ENCODE measurements around the gene SRMS.

The SRMS gene

DNA sequence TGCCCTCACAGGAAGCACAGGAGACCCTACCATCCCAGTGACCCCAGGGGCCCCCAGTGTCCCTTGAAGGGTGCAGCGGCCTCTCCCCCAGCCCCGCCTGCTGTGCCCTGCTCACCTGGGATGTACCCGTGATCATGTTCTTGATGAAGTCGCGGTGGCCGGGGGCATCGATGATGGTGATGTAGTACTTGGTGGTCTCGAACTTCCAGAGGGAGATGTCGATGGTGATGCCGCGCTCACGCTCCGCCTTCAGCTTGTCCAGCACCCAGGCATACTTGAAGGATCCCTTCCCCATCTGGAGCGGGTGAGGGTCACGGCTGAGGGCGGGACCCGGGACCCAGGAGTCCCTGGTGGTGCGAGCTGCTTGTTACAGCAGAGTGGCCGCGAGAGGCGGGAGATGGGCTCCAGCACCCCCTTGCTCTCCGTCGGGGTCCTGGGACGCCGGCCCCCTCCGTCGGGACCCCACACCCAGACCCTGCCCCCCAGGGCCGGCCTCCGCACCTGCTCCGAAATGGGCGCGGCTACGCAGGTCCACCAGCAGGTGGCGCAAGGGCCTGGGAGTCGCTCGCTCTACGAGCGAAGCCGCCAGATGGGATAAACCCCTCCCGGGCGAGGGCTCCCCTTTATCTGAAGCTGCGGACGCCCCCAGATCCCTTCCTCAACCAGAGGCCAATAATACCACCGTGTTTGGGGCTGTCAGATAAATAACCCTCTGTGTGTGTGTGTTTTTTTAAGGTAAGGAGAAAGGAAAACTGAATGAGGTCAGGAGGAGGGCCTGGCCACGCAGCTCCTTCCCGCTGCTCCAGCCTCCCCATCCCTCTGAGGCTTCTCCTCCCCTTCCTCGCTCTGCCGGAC, 51.6 kb downstream of the SRMS start:
- Histone ChIP-seq H3K36me3 (replicated peaks; ENCODE audit: low read depth, low read length) (no peaks in the 10 kb centered on the region), H3K4me3 (ENCODE audit: low read length) (peak overlapping the region; percentile 45), H3K27ac (ENCODE audit: low read length) (no peak overlapping the region), H2AFZ (ENCODE audit: low read depth, low read length) (no peak overlapping the region), H3K4me1 (ENCODE audit: low read length) (no peaks in the 10 kb centered on the region), H3K4me2 (ENCODE audit: low read length) (peak overlapping the region; percentile 67), H3K9me3 (ENCODE audit: insufficient read depth, low read length) (no peaks in the 10 kb centered on the region), H4K20me1 (ENCODE audit: insufficient read depth, low read length) (no peaks in the 10 kb centered on the region), H3K27me3 (ENCODE audit: low read depth, low read length) (no peaks in the 10 kb centered on the region), H3K9ac (ENCODE audit: low read length) (no peak overlapping the region), H3K79me2 (ENCODE audit: low read length) (no peaks in the 10 kb centered on the region)
- TF ChIP-seq, protein P1, sequence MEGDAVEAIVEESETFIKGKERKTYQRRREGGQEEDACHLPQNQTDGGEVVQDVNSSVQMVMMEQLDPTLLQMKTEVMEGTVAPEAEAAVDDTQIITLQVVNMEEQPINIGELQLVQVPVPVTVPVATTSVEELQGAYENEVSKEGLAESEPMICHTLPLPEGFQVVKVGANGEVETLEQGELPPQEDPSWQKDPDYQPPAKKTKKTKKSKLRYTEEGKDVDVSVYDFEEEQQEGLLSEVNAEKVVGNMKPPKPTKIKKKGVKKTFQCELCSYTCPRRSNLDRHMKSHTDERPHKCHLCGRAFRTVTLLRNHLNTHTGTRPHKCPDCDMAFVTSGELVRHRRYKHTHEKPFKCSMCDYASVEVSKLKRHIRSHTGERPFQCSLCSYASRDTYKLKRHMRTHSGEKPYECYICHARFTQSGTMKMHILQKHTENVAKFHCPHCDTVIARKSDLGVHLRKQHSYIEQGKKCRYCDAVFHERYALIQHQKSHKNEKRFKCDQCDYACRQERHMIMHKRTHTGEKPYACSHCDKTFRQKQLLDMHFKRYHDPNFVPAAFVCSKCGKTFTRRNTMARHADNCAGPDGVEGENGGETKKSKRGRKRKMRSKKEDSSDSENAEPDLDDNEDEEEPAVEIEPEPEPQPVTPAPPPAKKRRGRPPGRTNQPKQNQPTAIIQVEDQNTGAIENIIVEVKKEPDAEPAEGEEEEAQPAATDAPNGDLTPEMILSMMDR (IDR thresholded peaks at IDR 0.05; ENCODE audit: low read depth, low read length), result peak; percentile 91
- TF ChIP-seq EZH2phosphoT487 (IDR thresholded peaks at IDR 0.05; ENCODE audit: low read depth), result no peak

DNA sequence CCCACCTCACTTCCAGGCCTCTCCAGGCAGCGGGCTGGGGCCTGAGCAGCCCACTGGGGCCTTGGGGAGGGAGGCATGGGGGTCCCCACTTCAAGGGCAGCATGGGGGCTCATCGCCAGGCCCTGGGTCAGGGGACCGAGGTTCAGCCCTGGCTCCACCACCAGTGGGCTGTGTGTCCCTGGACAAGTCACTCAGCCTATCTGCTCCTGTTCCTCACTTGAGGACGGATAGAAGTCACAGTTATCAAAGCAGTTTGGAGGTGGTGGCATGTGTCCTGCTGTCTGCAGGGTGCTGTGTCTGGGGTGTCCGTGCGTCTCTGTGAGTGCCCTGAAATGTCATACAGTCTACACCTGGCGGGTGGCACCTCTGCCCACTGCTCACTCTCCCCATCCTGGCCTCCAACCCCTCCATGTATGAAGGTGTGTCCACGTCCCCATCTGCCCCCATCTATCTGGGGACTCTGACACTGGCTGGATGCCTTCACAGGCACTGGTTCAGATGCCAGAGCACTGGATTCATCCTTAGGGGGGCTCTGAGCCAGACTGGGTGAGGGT, 52.3 kb downstream of the SRMS start:
- Histone ChIP-seq H3K27ac (ENCODE audit: low read length) (no peak overlapping the region), H3K4me3 (ENCODE audit: low read length) (no peak overlapping the region), H3K79me2 (ENCODE audit: low read length) (no peaks in the 10 kb centered on the region), H3K9me3 (ENCODE audit: insufficient read depth, low read length) (no peaks in the 10 kb centered on the region), H2AFZ (ENCODE audit: low read depth, low read length) (no peak overlapping the region), H3K9ac (ENCODE audit: low read length) (no peak overlapping the region), H4K20me1 (ENCODE audit: insufficient read depth, low read length) (no peaks in the 10 kb centered on the region), H3K27me3 (ENCODE audit: low read depth, low read length) (no peaks in the 10 kb centered on the region), H3K36me3 (replicated peaks; ENCODE audit: low read depth, low read length) (no peaks in the 10 kb centered on the region), H3K4me1 (ENCODE audit: low read length) (no peaks in the 10 kb centered on the region), H3K4me2 (ENCODE audit: low read length) (no peak overlapping the region)
- TF ChIP-seq, protein P1 (IDR thresholded peaks at IDR 0.05; ENCODE audit: low read depth, low read length), result no peak
- TF ChIP-seq EZH2phosphoT487 (IDR thresholded peaks at IDR 0.05; ENCODE audit: low read depth), result no peak

DNA sequence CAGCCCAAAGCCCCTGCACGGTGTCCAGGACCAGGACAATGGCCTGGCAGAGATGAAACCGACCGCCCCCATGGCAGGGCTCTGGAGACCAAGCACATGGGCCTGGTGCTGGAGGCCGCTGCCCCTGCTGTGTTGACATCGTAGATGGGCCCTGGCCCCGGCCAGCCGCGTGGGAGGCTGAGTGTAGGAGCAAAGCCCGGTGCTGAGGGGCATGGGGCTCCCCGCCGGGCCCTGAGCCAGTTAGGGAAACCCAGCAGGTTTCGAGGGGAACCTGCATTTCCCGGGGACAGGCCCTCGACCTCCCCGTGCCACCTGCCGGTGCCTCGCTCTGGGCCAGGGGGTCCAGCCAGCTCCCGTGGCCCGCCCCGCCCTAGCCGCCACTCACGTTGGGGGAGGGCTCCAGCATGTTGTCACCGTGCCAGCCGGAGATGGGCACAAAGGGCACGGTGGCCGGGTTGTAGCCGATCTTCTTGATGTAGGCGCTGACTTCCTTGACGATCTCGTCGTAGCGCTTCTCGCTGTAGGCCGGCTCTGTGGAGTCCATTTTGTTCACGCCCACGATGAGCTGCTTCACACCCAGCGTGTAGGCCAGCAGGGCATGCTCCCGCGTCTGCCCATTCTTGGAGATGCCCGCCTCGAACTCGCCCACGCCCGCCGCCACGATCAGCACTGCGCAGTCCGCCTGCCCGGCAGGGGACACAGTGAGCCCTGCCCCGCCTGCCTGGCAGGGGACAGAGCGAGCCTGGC, 53.0 kb downstream of the SRMS start:
- H3K9ac ChIP-seq (ENCODE audit: low read length), result no peak overlapping the region
- H3K4me1 ChIP-seq (ENCODE audit: low read length), result no peaks in the 10 kb centered on the region
- no peaks in the 10 kb centered on the region for H4K20me1 ChIP-seq (ENCODE audit: insufficient read depth, low read length)
- TF ChIP-seq, protein P1 (IDR thresholded peaks at IDR 0.05; ENCODE audit: low read depth, low read length), result no peak
- no peak for TF ChIP-seq EZH2phosphoT487 (IDR thresholded peaks at IDR 0.05; ENCODE audit: low read depth)
- H3K36me3 ChIP-seq (replicated peaks; ENCODE audit: low read depth, low read length), result no peaks in the 10 kb centered on the region
- H3K4me3 ChIP-seq (ENCODE audit: low read length), result no peak overlapping the region
- H3K27me3 ChIP-seq (ENCODE audit: low read depth, low read length), result no peaks in the 10 kb centered on the region
- H3K27ac ChIP-seq (ENCODE audit: low read length), result no peak overlapping the region
- no peak overlapping the region for H3K4me2 ChIP-seq (ENCODE audit: low read length)
- no peaks in the 10 kb centered on the region for H3K79me2 ChIP-seq (ENCODE audit: low read length)
- H2AFZ ChIP-seq (ENCODE audit: low read depth, low read length), result no peak overlapping the region
- H3K9me3 ChIP-seq (ENCODE audit: insufficient read depth, low read length), result no peaks in the 10 kb centered on the region

DNA sequence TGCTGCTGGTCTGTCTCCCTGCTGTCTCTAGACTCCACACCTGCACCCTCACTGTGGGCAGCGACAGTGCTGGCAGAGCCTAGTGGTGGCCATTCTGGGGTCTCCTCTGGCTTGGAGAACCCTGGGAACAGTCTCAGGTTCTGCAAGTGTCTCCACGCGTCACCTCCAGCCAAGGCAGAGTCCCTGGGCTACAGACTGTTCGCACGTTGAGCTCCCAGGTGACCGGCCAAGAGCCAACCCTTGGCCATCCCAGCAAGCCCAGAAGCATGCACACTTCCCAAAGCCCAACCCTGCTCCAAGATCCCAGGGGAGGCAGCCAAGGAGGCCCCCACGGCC, 53.5 kb downstream of the SRMS start:
- no peaks in the 10 kb centered on the region for H3K79me2 ChIP-seq (ENCODE audit: low read length)
- H2AFZ ChIP-seq (ENCODE audit: low read depth, low read length), result no peak overlapping the region
- H3K9me3 ChIP-seq (ENCODE audit: insufficient read depth, low read length), result no peaks in the 10 kb centered on the region
- no peak overlapping the region for H3K4me3 ChIP-seq (ENCODE audit: low read length)
- TF ChIP-seq, protein P1 (IDR thresholded peaks at IDR 0.05; ENCODE audit: low read depth, low read length), result no peak
- no peak for TF ChIP-seq EZH2phosphoT487 (IDR thresholded peaks at IDR 0.05; ENCODE audit: low read depth)
- H3K4me2 ChIP-seq (ENCODE audit: low read length), result no peak overlapping the region
- H3K9ac ChIP-seq (ENCODE audit: low read length), result no peak overlapping the region
- no peak overlapping the region for H3K27ac ChIP-seq (ENCODE audit: low read length)
- no peaks in the 10 kb centered on the region for H3K27me3 ChIP-seq (ENCODE audit: low read depth, low read length)
- H3K4me1 ChIP-seq (ENCODE audit: low read length), result no peaks in the 10 kb centered on the region
- H3K36me3 ChIP-seq (replicated peaks; ENCODE audit: low read depth, low read length), result no peaks in the 10 kb centered on the region
- H4K20me1 ChIP-seq (ENCODE audit: insufficient read depth, low read length), result no peaks in the 10 kb centered on the region

Measured in OCI-LY3 (cell line).